ENCODE measurements around the gene NRDC.

Gene NRDC, protein sequence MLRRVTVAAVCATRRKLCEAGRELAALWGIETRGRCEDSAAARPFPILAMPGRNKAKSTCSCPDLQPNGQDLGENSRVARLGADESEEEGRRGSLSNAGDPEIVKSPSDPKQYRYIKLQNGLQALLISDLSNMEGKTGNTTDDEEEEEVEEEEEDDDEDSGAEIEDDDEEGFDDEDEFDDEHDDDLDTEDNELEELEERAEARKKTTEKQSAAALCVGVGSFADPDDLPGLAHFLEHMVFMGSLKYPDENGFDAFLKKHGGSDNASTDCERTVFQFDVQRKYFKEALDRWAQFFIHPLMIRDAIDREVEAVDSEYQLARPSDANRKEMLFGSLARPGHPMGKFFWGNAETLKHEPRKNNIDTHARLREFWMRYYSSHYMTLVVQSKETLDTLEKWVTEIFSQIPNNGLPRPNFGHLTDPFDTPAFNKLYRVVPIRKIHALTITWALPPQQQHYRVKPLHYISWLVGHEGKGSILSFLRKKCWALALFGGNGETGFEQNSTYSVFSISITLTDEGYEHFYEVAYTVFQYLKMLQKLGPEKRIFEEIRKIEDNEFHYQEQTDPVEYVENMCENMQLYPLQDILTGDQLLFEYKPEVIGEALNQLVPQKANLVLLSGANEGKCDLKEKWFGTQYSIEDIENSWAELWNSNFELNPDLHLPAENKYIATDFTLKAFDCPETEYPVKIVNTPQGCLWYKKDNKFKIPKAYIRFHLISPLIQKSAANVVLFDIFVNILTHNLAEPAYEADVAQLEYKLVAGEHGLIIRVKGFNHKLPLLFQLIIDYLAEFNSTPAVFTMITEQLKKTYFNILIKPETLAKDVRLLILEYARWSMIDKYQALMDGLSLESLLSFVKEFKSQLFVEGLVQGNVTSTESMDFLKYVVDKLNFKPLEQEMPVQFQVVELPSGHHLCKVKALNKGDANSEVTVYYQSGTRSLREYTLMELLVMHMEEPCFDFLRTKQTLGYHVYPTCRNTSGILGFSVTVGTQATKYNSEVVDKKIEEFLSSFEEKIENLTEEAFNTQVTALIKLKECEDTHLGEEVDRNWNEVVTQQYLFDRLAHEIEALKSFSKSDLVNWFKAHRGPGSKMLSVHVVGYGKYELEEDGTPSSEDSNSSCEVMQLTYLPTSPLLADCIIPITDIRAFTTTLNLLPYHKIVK

DNA sequence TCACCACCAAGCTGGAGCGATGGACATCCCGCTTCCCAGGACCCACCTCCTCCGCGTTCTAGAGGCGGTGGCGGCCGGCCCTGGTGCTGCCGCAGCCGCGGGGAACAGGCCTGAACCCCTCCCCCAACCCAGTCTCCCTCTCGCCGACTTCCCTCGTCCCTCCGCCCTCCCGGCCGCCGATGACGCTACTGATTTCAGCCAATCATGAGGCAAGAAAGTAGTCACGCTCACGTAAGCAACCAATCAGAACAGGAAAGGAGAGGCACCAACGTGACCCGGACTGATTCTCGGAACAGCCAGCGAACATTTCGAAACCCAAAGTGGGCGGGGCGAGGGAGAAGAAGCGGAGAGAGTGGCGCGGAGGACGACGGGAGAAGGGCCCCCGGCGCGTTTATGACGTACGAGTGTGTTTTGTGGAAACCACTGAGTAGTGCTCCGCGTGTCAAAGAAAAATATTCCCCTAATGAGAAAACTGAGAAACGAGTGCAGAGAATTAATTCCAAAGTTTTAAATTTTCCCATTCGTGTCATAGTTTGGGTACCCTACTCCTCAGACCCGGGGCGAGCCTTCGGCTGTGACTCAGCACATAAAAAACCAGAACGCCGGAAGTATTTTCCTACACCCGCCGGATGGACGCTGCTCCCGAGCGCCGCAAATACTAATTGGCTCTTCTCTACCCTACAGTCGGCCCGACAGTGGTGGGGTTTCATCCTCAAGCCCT, at the start of gene NRDC:
Gene NRDC (minus strand): TSS at position 112 of the 721 bp plus-strand sequence. CDS start 112 bp downstream, outside the sequence.
- DNase-seq (ENCODE audit: low spot score): peak; percentile 100

DNA sequence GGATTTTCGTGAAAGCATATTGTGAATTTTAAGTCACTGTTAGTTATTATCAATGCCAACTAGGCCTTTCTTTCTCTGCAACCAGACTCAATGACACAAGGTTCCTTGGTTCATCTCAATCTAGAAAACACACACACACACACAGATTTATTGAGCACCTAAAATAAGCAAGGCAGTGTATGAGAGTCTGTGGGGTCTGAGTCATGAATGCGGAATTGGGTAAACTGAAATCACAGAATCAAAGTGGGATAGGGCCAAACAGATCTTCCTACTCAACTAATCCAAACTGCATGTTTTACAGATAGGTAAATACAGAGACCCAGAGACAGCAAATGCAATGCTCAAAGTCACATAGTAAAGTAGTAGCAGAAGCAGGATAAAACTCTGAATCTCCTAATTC, 48.5 kb upstream of the NRDC start:
- DNase-seq (ENCODE audit: low spot score): no peak

DNA sequence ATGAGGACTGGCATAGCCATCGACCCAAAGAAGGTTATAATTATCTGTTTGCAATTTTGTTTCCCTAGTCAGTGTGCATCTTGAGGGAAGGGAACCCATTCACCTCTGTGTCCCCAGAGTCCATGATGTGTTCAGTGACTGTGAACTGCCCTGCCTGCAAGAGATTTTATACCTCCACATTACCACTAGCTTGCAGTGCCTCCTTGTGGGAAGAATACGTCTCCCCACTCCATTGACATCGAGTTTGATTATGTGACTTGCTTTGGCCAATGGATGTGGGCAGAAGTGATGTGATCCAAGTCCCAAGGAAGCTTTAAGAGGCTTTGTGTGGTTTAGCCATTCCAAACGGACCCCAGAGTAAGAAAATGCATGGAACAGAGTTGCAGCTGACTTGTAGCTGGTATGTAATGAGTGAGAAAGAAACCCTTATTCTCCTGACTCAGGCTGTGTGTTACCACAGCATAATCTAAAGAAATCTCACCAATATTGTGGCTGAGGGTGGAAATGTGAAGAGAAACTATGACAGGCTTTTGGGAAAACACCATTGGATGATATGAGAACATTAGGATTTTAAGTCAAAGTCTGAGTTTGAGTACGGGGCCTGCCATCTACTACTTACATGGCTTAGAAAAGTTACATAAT, 47.8 kb upstream of the NRDC start:
- no peak for DNase-seq (ENCODE audit: low spot score)

DNA sequence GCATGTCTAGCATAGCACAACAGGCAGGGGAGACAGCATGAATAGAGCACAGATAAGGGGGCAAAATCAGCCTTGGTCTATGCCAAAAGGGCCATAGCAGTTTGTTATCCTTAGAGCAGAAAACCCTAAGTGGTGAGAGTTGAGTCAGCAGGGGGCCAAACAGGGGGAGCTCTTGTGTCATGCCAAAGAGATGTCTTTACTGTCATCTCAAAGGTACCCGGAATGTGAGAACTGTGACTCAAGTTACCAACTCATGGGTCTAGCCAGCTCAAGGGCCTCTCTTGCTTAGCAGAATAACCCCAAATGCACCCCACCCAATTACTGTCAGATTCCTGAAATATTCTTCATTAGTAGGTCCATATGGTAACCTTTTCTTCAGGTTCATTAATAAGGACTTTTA, 45.9 kb upstream of the NRDC start:
- DNase-seq (ENCODE audit: low spot score): no peak

DNA sequence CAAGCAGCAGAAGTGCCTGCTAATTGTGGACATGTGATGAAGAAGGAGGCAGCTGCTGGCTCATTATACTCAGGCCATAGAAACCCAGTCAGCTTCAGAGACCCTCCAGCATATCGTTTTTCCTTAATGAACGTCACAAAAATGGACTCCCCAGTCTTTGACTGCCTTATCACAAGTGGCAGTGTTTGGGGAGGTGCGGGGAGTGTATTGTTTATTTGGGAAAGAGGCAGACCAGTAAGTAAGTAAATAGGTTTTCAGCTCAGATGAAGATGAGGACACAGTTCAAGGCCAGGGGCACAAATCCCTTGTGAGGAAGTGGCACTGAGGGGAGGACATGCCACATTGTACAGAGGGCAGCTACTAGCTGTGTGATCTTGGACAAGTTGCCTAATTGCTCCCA, 43.5 kb upstream of the NRDC start:
- no peak for DNase-seq (ENCODE audit: low spot score)

DNA sequence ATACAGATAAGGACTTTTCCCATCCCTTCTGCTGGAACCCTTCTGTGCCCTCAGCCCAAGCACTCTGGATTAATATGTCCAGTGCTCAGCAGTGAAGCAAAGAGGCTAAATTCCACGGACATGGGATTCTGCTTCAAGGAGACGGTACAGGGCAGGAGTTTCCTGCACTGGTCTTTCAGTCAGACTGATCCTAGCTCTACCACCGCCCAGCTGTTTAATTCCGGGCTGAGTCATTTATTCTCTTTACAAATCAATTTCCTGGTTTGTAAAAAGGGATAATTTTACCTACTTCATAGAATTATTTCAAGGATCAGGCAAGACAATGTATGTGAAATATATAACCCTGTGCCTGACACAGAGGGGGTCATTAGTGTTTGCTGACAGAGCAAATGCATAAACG, 41.6 kb upstream of the NRDC start:
- no peak for DNase-seq (ENCODE audit: low spot score)

DNA sequence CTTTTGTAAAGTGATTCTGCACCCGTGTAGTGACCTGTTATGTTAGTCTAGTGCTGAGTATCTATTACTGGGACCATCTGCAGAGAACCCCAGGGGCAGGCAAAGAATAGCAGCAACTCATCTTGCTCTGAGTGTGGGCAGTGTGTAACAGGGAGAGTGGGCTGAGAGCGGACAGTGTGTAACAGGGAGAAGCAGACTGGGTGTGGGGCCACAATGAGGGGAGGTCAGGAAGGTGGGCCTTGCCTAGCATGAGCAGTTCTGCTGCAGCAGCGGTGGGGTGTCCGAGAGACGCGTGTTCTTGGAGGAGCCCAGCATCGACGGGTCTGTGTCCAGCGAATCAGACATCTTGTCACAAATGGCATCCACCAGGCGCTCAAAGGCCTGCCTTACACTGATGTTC, 41.2 kb upstream of the NRDC start:
- DNase-seq (ENCODE audit: low spot score): no peak

- DNase-seq (ENCODE audit: low spot score): no peak
These were observed 38.3 kb upstream of the NRDC start for GRCh38 chr1:51916587-51917405.

GRCh38 chr1:51915951-51916350, 37.4 kb upstream of the NRDC start:
- no peak for DNase-seq (ENCODE audit: low spot score)

DNA sequence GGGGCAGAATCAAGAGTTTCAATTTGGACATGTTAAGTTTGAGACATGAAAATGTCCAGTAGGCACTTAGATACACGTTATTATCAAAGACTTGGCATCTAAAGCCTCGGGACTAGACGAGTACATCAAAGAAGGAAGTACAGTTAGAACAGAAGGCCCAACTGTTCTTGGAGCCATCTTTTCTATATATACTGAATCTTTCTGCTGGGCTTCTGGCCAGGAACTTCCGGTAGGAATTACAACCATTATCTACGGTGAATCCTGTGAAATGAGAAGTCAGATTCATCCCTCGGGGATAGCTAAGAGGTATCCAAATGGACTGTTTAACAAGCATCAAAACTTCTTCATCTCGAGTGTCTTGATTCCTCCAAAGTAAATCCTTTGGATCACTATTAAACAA, 34.4 kb upstream of the NRDC start:
- DNase-seq (ENCODE audit: low spot score): no peak

- DNase-seq (ENCODE audit: low spot score): no peak
These were observed 31.9 kb upstream of the NRDC start for GRCh38 chr1:51910221-51911000.

DNA sequence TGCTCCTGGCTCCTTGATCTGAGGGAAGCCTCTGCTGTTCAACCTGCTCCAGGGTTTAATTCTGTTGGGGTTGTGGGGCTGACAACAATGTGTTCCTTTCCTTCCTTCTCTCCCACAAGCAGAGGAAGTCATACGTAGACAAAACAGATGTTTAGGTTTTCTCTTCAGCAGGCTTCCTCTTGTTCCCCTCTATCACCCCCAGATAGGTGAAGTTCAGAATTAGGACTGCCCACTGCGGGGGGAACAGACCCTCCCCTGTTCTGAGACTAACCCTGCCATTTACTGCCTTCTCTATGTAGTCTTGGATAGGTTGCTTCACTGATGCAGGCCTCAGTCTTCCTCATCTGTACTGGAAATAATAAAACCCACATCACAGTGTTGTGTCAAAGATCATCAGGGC, 30.0 kb upstream of the NRDC start:
- DNase-seq (ENCODE audit: low spot score): no peak

- DNase-seq (ENCODE audit: low spot score): no peak
These were observed 28.7 kb upstream of the NRDC start for GRCh38 chr1:51907079-51907702.

DNA sequence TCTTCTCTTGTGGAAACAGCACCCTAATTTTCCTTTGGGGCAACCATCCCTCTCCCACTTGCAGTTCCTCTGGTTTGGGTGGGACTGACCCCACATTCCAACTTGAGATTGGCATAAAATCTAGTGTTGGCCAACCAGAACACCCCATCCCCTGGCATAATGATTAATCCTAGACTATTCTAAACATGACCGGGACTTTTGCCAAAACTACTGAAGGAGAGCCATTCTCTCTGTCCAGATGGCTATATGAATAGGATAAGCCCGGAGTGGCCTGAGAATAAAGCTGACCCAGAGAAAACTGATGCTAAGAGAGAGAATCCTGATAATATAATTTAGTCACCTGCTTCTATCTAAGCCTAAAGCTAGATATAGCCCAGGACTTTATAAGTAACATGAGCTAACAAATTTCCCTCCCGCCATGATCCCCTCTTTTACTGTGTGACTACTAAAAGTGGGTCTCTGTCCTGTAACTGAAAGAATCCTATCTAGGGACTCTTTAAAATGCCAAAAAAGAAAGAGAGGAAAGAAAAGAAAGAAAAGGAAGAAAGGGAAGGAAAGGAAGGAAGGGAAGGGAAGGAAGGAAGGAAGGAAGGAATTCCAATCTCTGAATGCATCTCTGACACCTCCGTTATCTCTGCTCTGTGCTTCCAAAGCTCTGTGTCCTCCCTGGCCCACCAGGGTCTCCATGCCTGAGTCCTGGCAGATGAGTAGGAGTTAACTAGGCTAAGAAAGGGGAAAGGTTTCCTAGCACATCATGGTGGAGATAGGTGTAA, 28.0 kb upstream of the NRDC start:
- no peak for DNase-seq (ENCODE audit: low spot score)

DNA sequence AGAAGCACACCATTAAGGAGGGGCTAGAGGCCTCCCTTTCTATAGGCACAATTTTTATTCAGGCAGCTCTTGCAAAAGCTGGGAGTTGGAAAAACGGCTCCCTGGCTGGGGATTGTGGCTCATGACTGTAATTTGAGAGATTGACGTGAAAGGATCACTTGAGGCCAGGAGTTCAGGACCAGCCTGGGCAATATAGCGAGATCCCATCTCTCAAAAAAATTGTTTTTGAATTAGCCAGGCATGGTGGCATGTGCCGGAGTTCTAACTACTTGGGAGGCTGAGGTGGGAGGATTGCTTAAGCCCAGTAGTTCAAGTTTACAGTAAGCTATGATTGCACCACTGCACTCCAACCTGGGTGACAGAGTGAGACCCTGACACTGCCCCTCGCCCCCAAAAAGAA, 23.9 kb upstream of the NRDC start:
- no peak for DNase-seq (ENCODE audit: low spot score)

DNA sequence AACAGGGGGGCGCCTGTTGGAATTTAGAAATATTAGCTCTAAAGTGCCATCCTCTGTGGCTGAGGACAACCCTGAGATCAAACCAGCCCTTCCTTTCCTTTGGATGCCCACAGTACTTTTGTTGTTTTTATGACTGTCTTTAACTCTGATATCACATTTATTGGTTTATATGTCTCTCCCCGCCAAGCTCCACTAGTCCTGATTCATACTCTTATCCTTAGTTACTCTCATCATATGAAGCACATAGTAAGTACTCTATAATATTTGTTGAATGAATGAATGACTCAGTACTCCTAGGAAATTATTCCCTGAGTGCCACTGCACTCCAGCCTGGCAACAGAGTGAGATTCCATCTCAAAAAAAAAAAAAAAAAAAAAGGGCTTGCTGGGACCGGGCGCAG, 22.6 kb upstream of the NRDC start:
- no peak for DNase-seq (ENCODE audit: low spot score)

DNA sequence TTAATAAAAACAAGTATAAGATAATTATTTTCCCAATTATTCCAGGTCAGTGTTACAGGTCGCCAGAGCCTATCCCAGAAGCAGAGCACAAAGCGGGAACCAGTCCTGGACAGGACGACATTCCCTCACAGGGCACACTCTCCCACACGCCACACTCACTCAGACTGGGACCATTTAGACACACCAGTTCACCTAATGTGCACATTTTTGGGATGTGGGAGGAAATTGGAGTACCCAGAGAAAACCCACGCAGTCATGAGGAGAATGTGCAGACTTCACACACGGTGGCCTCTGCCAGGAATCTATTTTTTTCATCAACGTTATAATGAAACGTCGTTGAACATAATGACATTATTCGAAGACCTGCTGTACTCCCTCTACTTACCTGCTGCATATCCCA, 20.5 kb upstream of the NRDC start:
- no peak for DNase-seq (ENCODE audit: low spot score)

DNA sequence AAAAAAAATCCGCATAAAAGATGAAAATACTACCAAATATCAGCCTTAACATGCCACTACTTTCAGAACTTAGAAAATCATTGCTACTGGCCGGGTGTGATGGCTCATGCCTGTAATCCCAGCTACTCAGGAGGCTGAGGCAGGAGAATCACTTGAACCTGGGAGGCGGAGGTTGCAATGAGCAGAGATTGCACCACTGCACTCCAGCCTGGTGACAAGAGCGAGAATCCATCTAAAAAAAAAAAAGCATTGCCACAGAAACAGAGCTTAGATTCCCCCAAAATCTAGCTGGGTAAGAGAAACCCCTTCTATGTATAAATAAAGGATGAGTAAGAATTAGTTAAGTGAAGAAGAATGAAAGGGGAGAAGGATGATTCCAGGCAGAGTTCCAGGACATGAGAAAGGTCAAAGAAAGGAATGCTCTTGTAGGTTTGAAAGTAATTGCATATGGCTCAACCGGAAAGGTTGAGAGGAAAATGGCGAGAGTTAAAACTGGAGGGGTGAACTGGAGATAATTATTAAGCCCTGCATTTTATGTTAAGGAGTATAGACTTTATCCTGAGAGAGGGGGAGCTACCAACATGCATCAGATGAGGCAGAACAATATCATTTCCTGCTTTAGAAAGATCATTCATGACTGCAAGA, 19.7 kb upstream of the NRDC start:
- no peak for DNase-seq (ENCODE audit: low spot score)

Data from CD4-positive, alpha-beta T cell treated with Interleukin-2 at 100 ng/mL for 4 hours (primary cell).